GM12892 (cell line): ENCODE data around the gene MTIF2.
A peak's percentile ranks its signal among the peaks of the same experiment; 100 is the strongest.

Experiments used
- POLR2A ChIP-seq: IDR thresholded peaks from 2 replicates; pipeline ENCODE4 v1.6.1; 2011; ENCODE audit warnings: low read depth, low read length, control low read depth
- POLR2AphosphoS5 ChIP-seq: IDR thresholded peaks from 2 replicates; pipeline ENCODE4 v1.6.1; 2011; ENCODE audit warnings: low read depth, low read length, control low read depth
- TAF1 ChIP-seq: IDR thresholded peaks from 2 replicates; pipeline ENCODE4 v1.6.1; 2011; ENCODE audit warnings: low read depth, mild to moderate bottlenecking, control low read depth, low read length, borderline replicate concordance

GRCh38 chr2:55282110-55282917, 13.3 kb upstream of the MTIF2 start:
- TF ChIP-seq TAF1 (no peak), POLR2AphosphoS5 (peak; percentile 92), POLR2A (peak; percentile 89)
